H9 (cell line): Measurements from ENCODE around the gene COL27A1. TPM values are rescaled to one million over a fixed set of nuclear protein-coding genes. Genes with fewer than 3 reads are reported as not detected.

ENCODE experiments used
- DNase-seq: peaks from one replicate; pipeline ENCODE4 v3.0.0-alpha.2; 2017
- H2AFZ ChIP-seq: one replicate; pipeline ENCODE4 v1.6.1; 2013; ENCODE audit warnings: mild to moderate bottlenecking, low read length, control low read depth, moderate library complexity
- H2AK5ac ChIP-seq: 2 replicates; pipeline ENCODE4 v1.6.1; 2013; ENCODE audit warnings: low read length, control low read depth, mixed read lengths; ENCODE audit not compliant: insufficient read length
- H2BK120ac ChIP-seq: one replicate; pipeline ENCODE4 v1.6.1; 2013; ENCODE audit warnings: low read depth, mild to moderate bottlenecking, low read length, control low read depth, inconsistent platforms; ENCODE audit not compliant: poor library complexity, severe bottlenecking
- H2BK12ac ChIP-seq: 2 replicates; pipeline ENCODE4 v1.6.1; 2013; ENCODE audit warnings: low read length, control low read depth, mixed read lengths, low read depth; ENCODE audit not compliant: insufficient read length
- H2BK15ac ChIP-seq: 2 replicates; pipeline ENCODE4 v1.6.1; 2013; ENCODE audit warnings: low read depth, low read length, control low read depth
- H2BK20ac ChIP-seq: one replicate; pipeline ENCODE4 v1.6.1; 2013; ENCODE audit warnings: low read depth, mild to moderate bottlenecking, low read length, control low read depth, inconsistent platforms; ENCODE audit not compliant: poor library complexity, severe bottlenecking
- H2BK5ac ChIP-seq: 2 replicates; pipeline ENCODE4 v1.6.1; 2013; ENCODE audit warnings: low read length, control low read depth, mixed read lengths; ENCODE audit not compliant: insufficient read length
- H3K14ac ChIP-seq: 2 replicates; pipeline ENCODE4 v1.6.1; 2013; ENCODE audit warnings: low read length, control low read depth; ENCODE audit not compliant: insufficient read depth
- H3K18ac ChIP-seq: 2 replicates; pipeline ENCODE4 v1.6.1; 2013; ENCODE audit warnings: low read depth, mild to moderate bottlenecking, mixed read lengths, low read length, control low read depth; ENCODE audit not compliant: insufficient read length
- H3K23ac ChIP-seq: 2 replicates; pipeline ENCODE4 v1.6.1; 2013; ENCODE audit warnings: low read length, control low read depth, mixed read lengths, low read depth; ENCODE audit not compliant: insufficient read length
- H3K23me2 ChIP-seq: 2 replicates; pipeline ENCODE4 v1.6.1; 2013; ENCODE audit warnings: low read depth, mild to moderate bottlenecking, mixed read lengths, low read length, control low read depth; ENCODE audit not compliant: insufficient read length, poor library complexity, severe bottlenecking
- H3K27ac ChIP-seq: 2 replicates; pipeline ENCODE4 v1.5.1; 2013; ENCODE audit warnings: low read length, control low read depth, mixed read lengths, low read depth; ENCODE audit not compliant: insufficient read length
- H3K27me3 ChIP-seq: 2 replicates; pipeline ENCODE4 v1.6.1; 2013; ENCODE audit warnings: low read length, control low read depth, inconsistent platforms; ENCODE audit not compliant: insufficient read depth
- H3K4ac ChIP-seq: 2 replicates; pipeline ENCODE4 v1.6.1; 2013; ENCODE audit warnings: low read depth, mild to moderate bottlenecking, control low read depth, inconsistent platforms, low read length, moderate library complexity
- H3K4me1 ChIP-seq: 2 replicates; pipeline ENCODE4 v1.6.1; 2013; ENCODE audit warnings: low read length, control low read depth, inconsistent platforms; ENCODE audit not compliant: insufficient read depth
- H3K4me2 ChIP-seq: 2 replicates; pipeline ENCODE4 v1.6.1; 2013; ENCODE audit warnings: low read length, control low read depth, mixed read lengths; ENCODE audit not compliant: insufficient read length, insufficient read depth
- H3K56ac ChIP-seq: 2 replicates; pipeline ENCODE4 v1.6.1; 2013; ENCODE audit warnings: low read depth, mild to moderate bottlenecking, mixed read lengths, low read length, control low read depth; ENCODE audit not compliant: insufficient read length
- H3K79me1 ChIP-seq: 2 replicates; pipeline ENCODE4 v1.6.1; 2013; ENCODE audit warnings: low read depth, mild to moderate bottlenecking, moderate library complexity, low read length, control low read depth, inconsistent platforms; ENCODE audit not compliant: insufficient read depth, poor library complexity, severe bottlenecking
- H3K79me2 ChIP-seq: 2 replicates; pipeline ENCODE4 v1.6.1; 2013; ENCODE audit warnings: low read length, control low read depth, inconsistent platforms; ENCODE audit not compliant: insufficient read depth
- H3K9ac ChIP-seq: 2 replicates; pipeline ENCODE4 v1.6.1; 2013; ENCODE audit warnings: low read length, control low read depth, mixed read lengths; ENCODE audit not compliant: insufficient read length; ENCODE audit errors: extremely low read depth
- H3K9me3 ChIP-seq: one replicate; pipeline ENCODE4 v1.6.1; 2013; ENCODE audit warnings: low read depth, low read length, inconsistent platforms; ENCODE audit not compliant: control insufficient read depth
- H3T11ph ChIP-seq: one replicate; pipeline ENCODE4 v1.6.1; 2013; ENCODE audit warnings: mild to moderate bottlenecking, low read length, control low read depth, inconsistent platforms
- H4K20me1 ChIP-seq: one replicate; pipeline ENCODE4 v1.6.1; 2013; ENCODE audit not compliant: control insufficient read depth, insufficient read length, insufficient read depth
- H4K5ac ChIP-seq: 2 replicates; pipeline ENCODE4 v1.6.1; 2013; ENCODE audit warnings: low read depth, mild to moderate bottlenecking, mixed read lengths, low read length, control low read depth; ENCODE audit not compliant: insufficient read length
- H4K8ac ChIP-seq: replicated peaks from 2 replicates; pipeline ENCODE4 v1.6.1; 2013; ENCODE audit warnings: low read length, control low read depth, mixed read lengths, low read depth; ENCODE audit not compliant: insufficient read length
- H4K91ac ChIP-seq: 2 replicates; pipeline ENCODE4 v1.6.1; 2013; ENCODE audit warnings: low read depth, mild to moderate bottlenecking, moderate library complexity, mixed read lengths, low read length, control low read depth; ENCODE audit not compliant: insufficient read length
- H3K27ac Mint-ChIP-seq, 3 experiments: 2 replicates in 2 of 3; 3 replicates in 1 of 3; pipeline ENCODE4 v1.8.0; 2020 to 2021; ENCODE audit warnings: mixed read lengths in 3 of 3, mild to moderate bottlenecking in 1 of 3, moderate library complexity in 1 of 3
- H3K27me3 Mint-ChIP-seq: 2 replicates; pipeline ENCODE4 v1.8.0; 2021; ENCODE audit warnings: low read depth, mild to moderate bottlenecking, moderate library complexity, mixed read lengths
- H3K36me3 Mint-ChIP-seq, 3 experiments: 2 replicates in 2 of 3; 3 replicates in 1 of 3; pipeline ENCODE4 v1.8.0; 2020 to 2021; ENCODE audit warnings: low read depth in 3 of 3, mixed read lengths in 3 of 3; ENCODE audit not compliant: insufficient read depth in 1 of 3
- H3K4me1 Mint-ChIP-seq, 2 experiments: 2 replicates each; pipeline ENCODE4 v1.8.0; 2020; ENCODE audit warnings: mixed read lengths in 2 of 2
- H3K4me3 Mint-ChIP-seq, 2 experiments: 2 replicates in 1 of 2; 3 replicates in 1 of 2; pipeline ENCODE4 v1.8.0; 2020 to 2021; ENCODE audit warnings: mild to moderate bottlenecking in 2 of 2, mixed read lengths in 2 of 2, moderate library complexity in 1 of 2
- H3K9me3 Mint-ChIP-seq, 2 experiments: 2 replicates in 1 of 2; 3 replicates in 1 of 2; pipeline ENCODE4 v1.8.0; 2020; ENCODE audit warnings: mild to moderate bottlenecking in 2 of 2, mixed read lengths in 2 of 2, moderate library complexity in 1 of 2
- WGBS: extraction: QIAGEN DNeasy Blood & Tissue Kit; methylation state at CpG from one replicate; pipeline ENCODE4 v1.1.7; 2013; ENCODE audit warnings: missing lambda C conversion rate, low lambda C conversion rate, mixed read lengths; ENCODE audit not compliant: insufficient read length; ENCODE audit errors: extremely low coverage; 5-methylcytosine and 5-hydroxymethylcytosine counted together
- microRNA-seq: library from miRNA; unstranded; fragments of <30 nt; microRNA quantifications from one replicate; pipeline ENCODE4, GENCODE V29; 2020; ENCODE audit warnings: borderline microRNAs expressed
- total RNA-seq: library from RNA; stranded (reverse); gene quantifications from 2 replicates; pipeline ENCODE4 v1.2.1, GENCODE V29; 2021
- TF ChIP-seq, protein P1 (sequence below): fragments of 200-600 bp; sonication (generic); conservative IDR thresholded peaks from 3 replicates; pipeline ENCODE4 v1.8.0; 2021; ENCODE audit warnings: antibody characterized with exemption, mild to moderate bottlenecking

The COL27A1 gene
- total RNA-seq, 1 experiment from 2014 or later, result 17.9 TPM

GRCh38 chr9:114361542-114361941 lies 206.2 kb downstream of the COL27A1 start:
- Histone ChIP-seq H4K5ac (no peak overlapping the region), H3K9ac (no peak overlapping the region), H3K4ac (no peak overlapping the region), H3T11ph (no peak overlapping the region), H2AK5ac (no peak overlapping the region), H3K4me1 (no peaks in the 10 kb centered on the region), H3K56ac (no peak overlapping the region), H3K79me1 (no peaks in the 10 kb centered on the region), H2BK120ac (no peak overlapping the region), H4K91ac (no peak overlapping the region), H3K27me3 (no peaks in the 10 kb centered on the region), H2AFZ (no peak overlapping the region), H3K18ac (no peak overlapping the region), H3K4me2 (no peak overlapping the region), H3K14ac (no peak overlapping the region), H3K9me3 (no peaks in the 10 kb centered on the region), H4K8ac (no peak overlapping the region), H3K79me2 (no peaks in the 10 kb centered on the region), H3K23me2 (no peaks in the 10 kb centered on the region), H2BK12ac (no peak overlapping the region), H3K23ac (no peak overlapping the region), H2BK5ac (no peak overlapping the region), H2BK15ac (no peak overlapping the region), H3K27ac (no peak overlapping the region), H4K20me1 (peaks cover 2% of the 10 kb centered on the region), H2BK20ac (no peak overlapping the region)
- TF ChIP-seq, protein P1, sequence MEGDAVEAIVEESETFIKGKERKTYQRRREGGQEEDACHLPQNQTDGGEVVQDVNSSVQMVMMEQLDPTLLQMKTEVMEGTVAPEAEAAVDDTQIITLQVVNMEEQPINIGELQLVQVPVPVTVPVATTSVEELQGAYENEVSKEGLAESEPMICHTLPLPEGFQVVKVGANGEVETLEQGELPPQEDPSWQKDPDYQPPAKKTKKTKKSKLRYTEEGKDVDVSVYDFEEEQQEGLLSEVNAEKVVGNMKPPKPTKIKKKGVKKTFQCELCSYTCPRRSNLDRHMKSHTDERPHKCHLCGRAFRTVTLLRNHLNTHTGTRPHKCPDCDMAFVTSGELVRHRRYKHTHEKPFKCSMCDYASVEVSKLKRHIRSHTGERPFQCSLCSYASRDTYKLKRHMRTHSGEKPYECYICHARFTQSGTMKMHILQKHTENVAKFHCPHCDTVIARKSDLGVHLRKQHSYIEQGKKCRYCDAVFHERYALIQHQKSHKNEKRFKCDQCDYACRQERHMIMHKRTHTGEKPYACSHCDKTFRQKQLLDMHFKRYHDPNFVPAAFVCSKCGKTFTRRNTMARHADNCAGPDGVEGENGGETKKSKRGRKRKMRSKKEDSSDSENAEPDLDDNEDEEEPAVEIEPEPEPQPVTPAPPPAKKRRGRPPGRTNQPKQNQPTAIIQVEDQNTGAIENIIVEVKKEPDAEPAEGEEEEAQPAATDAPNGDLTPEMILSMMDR, result no peak
- H3K9me3 Mint-ChIP-seq, result no peaks in the 10 kb centered on the region
- DNase-seq, result no peak
- H3K4me1 Mint-ChIP-seq, result no peaks in the 10 kb centered on the region; a peak in 1 of 4 replicates
- no peak overlapping the region; a peak in 1 of 7 replicates for H3K27ac Mint-ChIP-seq
- H3K4me3 Mint-ChIP-seq, result no peak overlapping the region
- no CpG with 5 or more reads among the region's 7 CpGs for WGBS
- H3K27me3 Mint-ChIP-seq, result no peaks in the 10 kb centered on the region
- H3K36me3 Mint-ChIP-seq, result peaks cover 47 to 70% (median 64%) of the 10 kb centered on the region in 3 experiments

Small RNA genes within 50 kb of the gene (microRNA-seq; reads per million reads assigned to microRNA genes)
- gene MIR455, result 118 reads per million, percentile 74 among the genes with 10 or more reads in this experiment

Other genes starting within 250 kb of the COL27A1 start
- gene AMBP, start 77.2 kb upstream of the COL27A1 start, total RNA-seq, result 0.20 and 0.81 TPM in 2 replicates
- gene KIF12, start 56.2 kb upstream of the COL27A1 start, total RNA-seq, result 1.8 and 3.3 TPM in 2 replicates
- 4.0 and 4.4 TPM in 2 replicates for gene ORM1, start 167.6 kb downstream of the COL27A1 start, total RNA-seq
- 1.2 and 1.4 TPM in 2 replicates for gene ORM2, start 174.3 kb downstream of the COL27A1 start, total RNA-seq
- gene AKNA, start 232.4 kb downstream of the COL27A1 start, total RNA-seq, result 19.7 and 20.8 TPM in 2 replicates